ENCODE measurements around the gene LMO3.

The LMO3 gene

GRCh38 chr12:16562435-16562834, 43.5 kb downstream of the LMO3 start:
- Histone ChIP-seq H3K79me2 (ENCODE audit: insufficient read depth, low read length) (no peaks in the 10 kb centered on the region), H3K9me2 (replicated peaks; ENCODE audit: low read depth, low read length) (no peaks in the 10 kb centered on the region), H3F3A (ENCODE audit: low read depth) (no peaks in the 10 kb centered on the region), H3K27me3 (ENCODE audit: insufficient read depth, low read length, poor library complexity, severe bottlenecking) (no peaks in the 10 kb centered on the region), H3K4me3 (ENCODE audit: low read length, poor library complexity, severe bottlenecking) (no peak overlapping the region), H2AFZ (ENCODE audit: low read length) (no peak overlapping the region), H4K20me1 (ENCODE audit: insufficient read depth, low read length, poor library complexity, severe bottlenecking) (no peaks in the 10 kb centered on the region), H3K36me3 (ENCODE audit: insufficient read depth, low read length) (no peaks in the 10 kb centered on the region), H3K9me3 (ENCODE audit: insufficient read depth, low read depth, low read length) (no peaks in the 10 kb centered on the region), H3K4me2 (ENCODE audit: low read depth, low read length, poor library complexity, severe bottlenecking) (no peak overlapping the region), H3K9ac (ENCODE audit: low read depth, low read length, poor library complexity, severe bottlenecking) (no peak overlapping the region), H3K4me1 (ENCODE audit: insufficient read depth, low read length, poor library complexity, severe bottlenecking) (no peaks in the 10 kb centered on the region)
- no peak for TF ChIP-seq CTCF (conservative IDR thresholded peaks at IDR 0.05; ENCODE audit: low read length)
- no peak for TF ChIP-seq EZH2phosphoT487 (IDR thresholded peaks at IDR 0.05; ENCODE audit: borderline replicate concordance)

- TF ChIP-seq EZH2phosphoT487 (IDR thresholded peaks at IDR 0.05; ENCODE audit: borderline replicate concordance) (no peak), CTCF (conservative IDR thresholded peaks at IDR 0.05; ENCODE audit: low read length) (no peak)
- no peak overlapping the region for H3K4me3 ChIP-seq (ENCODE audit: low read length, poor library complexity, severe bottlenecking)
- no peaks in the 10 kb centered on the region for H3K79me2 ChIP-seq (ENCODE audit: insufficient read depth, low read length)
- H3K27me3 ChIP-seq (ENCODE audit: insufficient read depth, low read length, poor library complexity, severe bottlenecking): no peaks in the 10 kb centered on the region
- H3K9me3 ChIP-seq (ENCODE audit: insufficient read depth, low read depth, low read length): no peaks in the 10 kb centered on the region
- no peaks in the 10 kb centered on the region for H3F3A ChIP-seq (ENCODE audit: low read depth)
- no peaks in the 10 kb centered on the region for H4K20me1 ChIP-seq (ENCODE audit: insufficient read depth, low read length, poor library complexity, severe bottlenecking)
- no peaks in the 10 kb centered on the region for H3K9me2 ChIP-seq (replicated peaks; ENCODE audit: low read depth, low read length)
- no peak overlapping the region for H3K4me2 ChIP-seq (ENCODE audit: low read depth, low read length, poor library complexity, severe bottlenecking)
- no peak overlapping the region for H3K9ac ChIP-seq (ENCODE audit: low read depth, low read length, poor library complexity, severe bottlenecking)
- no peaks in the 10 kb centered on the region for H3K36me3 ChIP-seq (ENCODE audit: insufficient read depth, low read length)
- no peak overlapping the region for H2AFZ ChIP-seq (ENCODE audit: low read length)
- H3K4me1 ChIP-seq (ENCODE audit: insufficient read depth, low read length, poor library complexity, severe bottlenecking): no peaks in the 10 kb centered on the region
These were observed 45.7 kb downstream of the LMO3 start for GRCh38 chr12:16560273-16560672.

- Histone ChIP-seq H3K36me3 (ENCODE audit: insufficient read depth, low read length) (no peaks in the 10 kb centered on the region), H3K9ac (ENCODE audit: low read depth, low read length, poor library complexity, severe bottlenecking) (no peak overlapping the region), H3K79me2 (ENCODE audit: insufficient read depth, low read length) (no peaks in the 10 kb centered on the region), H3K4me3 (ENCODE audit: low read length, poor library complexity, severe bottlenecking) (no peak overlapping the region), H3F3A (ENCODE audit: low read depth) (no peaks in the 10 kb centered on the region), H2AFZ (ENCODE audit: low read length) (no peak overlapping the region), H3K4me1 (ENCODE audit: insufficient read depth, low read length, poor library complexity, severe bottlenecking) (no peaks in the 10 kb centered on the region), H4K20me1 (ENCODE audit: insufficient read depth, low read length, poor library complexity, severe bottlenecking) (no peaks in the 10 kb centered on the region), H3K9me3 (ENCODE audit: insufficient read depth, low read depth, low read length) (no peaks in the 10 kb centered on the region), H3K4me2 (ENCODE audit: low read depth, low read length, poor library complexity, severe bottlenecking) (no peak overlapping the region), H3K9me2 (replicated peaks; ENCODE audit: low read depth, low read length) (no peaks in the 10 kb centered on the region), H3K27me3 (ENCODE audit: insufficient read depth, low read length, poor library complexity, severe bottlenecking) (no peaks in the 10 kb centered on the region)
- no peak for TF ChIP-seq EZH2phosphoT487 (IDR thresholded peaks at IDR 0.05; ENCODE audit: borderline replicate concordance)
- no peak for TF ChIP-seq CTCF (conservative IDR thresholded peaks at IDR 0.05; ENCODE audit: low read length)
These were observed 50.3 kb downstream of the LMO3 start for GRCh38 chr12:16555630-16556029.

Measured in Loucy (cell line).